ES-I3 (cell line): Measurements from ENCODE around the gene XPO1.
"Not testable (repeated sequence)": the region's sequence is repeated elsewhere in the genome, so short reads cannot be mapped to it uniquely, and the experiment has no call there.

Source experiments
- H3K36me3 ChIP-seq: 2 replicates; pipeline ENCODE4 v1.6.1; 2013; ENCODE audit warnings: mild to moderate bottlenecking, low read length, control low read depth, moderate library complexity; ENCODE audit not compliant: insufficient read depth
- H3K4me1 ChIP-seq: 2 replicates; pipeline ENCODE4 v1.6.1; 2013; ENCODE audit warnings: mild to moderate bottlenecking, control low read depth, low read length; ENCODE audit not compliant: insufficient read depth
- H3K9ac ChIP-seq: 2 replicates; pipeline ENCODE4 v1.6.1; 2013; ENCODE audit warnings: low read depth, mild to moderate bottlenecking, low read length, moderate library complexity
- H3K9me3 ChIP-seq: 2 replicates; pipeline ENCODE4 v1.6.1; 2013; ENCODE audit warnings: mild to moderate bottlenecking, low read length, moderate library complexity; ENCODE audit not compliant: control insufficient read depth, insufficient read depth

XPO1 gene

GRCh38 chr2:61463769-61464475 is 74.2 kb downstream of the XPO1 start:
- Histone ChIP-seq H3K9me3 (no peaks in the 10 kb centered on the region), H3K9ac (no peak overlapping the region), H3K36me3 (no peaks in the 10 kb centered on the region), H3K4me1 (peaks cover 13% of the 10 kb centered on the region)

- Histone ChIP-seq H3K9me3 (no peaks in the 10 kb centered on the region), H3K9ac (no peak overlapping the region), H3K4me1 (peaks cover 13% of the 10 kb centered on the region), H3K36me3 (no peaks in the 10 kb centered on the region)
These were observed 76.8 kb downstream of the XPO1 start for GRCh38 chr2:61461404-61461803.

- Histone ChIP-seq H3K4me1 (peaks cover 8% of the 10 kb centered on the region), H3K36me3 (no peaks in the 10 kb centered on the region), H3K9me3 (no peaks in the 10 kb centered on the region), H3K9ac (no peak overlapping the region)
These were observed 78.0 kb downstream of the XPO1 start for GRCh38 chr2:61460163-61460562.

GRCh38 chr2:61456746-61457420 is 81.3 kb downstream of the XPO1 start:
- Histone ChIP-seq H3K9ac (no peak overlapping the region), H3K36me3 (no peaks in the 10 kb centered on the region), H3K4me1 (no peaks in the 10 kb centered on the region), H3K9me3 (no peaks in the 10 kb centered on the region)

DNA sequence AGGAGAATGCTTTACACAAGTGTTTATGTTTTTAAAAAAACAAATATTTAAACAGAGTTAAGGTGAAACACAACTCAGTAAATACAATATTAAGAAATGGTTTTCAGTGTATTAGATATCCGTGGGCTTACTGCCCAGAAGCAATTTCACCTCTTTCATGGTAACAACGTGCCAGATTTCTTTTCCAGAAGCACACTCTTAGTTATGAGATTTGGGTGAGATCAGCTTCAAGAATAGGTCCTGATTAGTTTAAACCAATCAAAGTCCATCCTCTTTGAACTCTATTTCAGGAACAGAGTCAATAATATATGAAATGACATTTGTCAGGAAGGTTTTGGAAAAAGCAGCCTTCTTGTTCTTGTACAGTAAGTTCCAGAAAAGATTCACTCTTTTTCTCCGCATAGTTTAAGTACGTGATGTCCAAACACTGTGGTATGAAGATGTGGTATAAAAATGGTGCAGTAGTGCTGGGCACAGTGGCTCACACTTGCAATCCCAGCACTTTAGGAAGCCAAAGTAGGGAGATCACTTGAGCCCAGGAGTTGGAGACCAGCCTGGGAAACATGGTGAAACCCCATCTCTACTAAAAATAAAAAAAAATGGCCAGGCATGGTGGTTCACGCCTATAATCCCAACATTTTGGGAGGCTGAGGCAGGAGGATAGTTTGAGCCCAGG is 81.9 kb downstream of the XPO1 start:
- H3K9ac ChIP-seq, result no peak overlapping the region
- no peaks in the 10 kb centered on the region for H3K36me3 ChIP-seq
- no peaks in the 10 kb centered on the region for H3K4me1 ChIP-seq
- no peaks in the 10 kb centered on the region for H3K9me3 ChIP-seq

- not testable (repeated sequence) for H3K36me3 ChIP-seq, H3K9me3 ChIP-seq, H3K9ac ChIP-seq, H3K4me1 ChIP-seq
These were observed 83.2 kb downstream of the XPO1 start for GRCh38 chr2:61454972-61455371.

DNA sequence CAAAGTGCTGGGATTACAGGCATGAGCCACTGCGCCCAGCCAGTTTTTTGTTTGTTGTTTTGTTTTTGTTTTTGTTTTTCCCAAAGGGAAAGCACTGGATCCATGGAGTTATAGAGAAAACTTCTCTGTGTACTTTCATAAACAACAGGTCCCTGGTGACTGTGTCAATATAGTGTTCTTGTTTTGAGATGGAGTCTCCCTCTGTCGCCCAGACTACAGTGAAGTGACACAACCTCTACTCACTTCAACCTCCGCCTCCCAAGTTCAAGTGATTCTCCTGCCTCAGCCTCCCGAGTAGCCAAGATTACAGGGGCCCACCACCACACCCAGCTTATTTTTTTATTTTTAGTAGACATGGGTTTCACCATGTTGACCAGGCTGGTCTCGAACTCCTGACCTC is 83.8 kb downstream of the XPO1 start:
- Histone ChIP-seq H3K9me3 (no peaks in the 10 kb centered on the region), H3K4me1 (no peaks in the 10 kb centered on the region), H3K9ac (no peak overlapping the region), H3K36me3 (no peaks in the 10 kb centered on the region)

DNA sequence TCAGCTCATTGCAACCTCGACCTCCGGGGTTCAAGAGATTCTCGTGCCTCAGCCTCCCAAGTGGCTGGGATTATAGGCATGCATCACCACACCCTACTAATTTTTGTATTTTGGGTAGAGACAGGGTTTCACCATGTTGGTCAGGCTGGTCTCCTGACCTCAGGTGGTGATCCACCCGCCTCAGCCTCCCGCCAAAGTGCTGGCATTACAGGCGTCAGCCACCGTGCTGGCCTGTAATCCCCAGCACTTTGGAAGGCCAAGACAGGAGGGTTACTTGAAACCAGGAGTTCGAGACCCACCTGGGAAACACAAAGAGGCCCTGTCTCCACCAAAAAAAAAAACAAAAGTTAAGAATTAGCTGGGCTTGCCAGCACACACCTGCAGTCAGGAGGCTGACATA is 85.8 kb downstream of the XPO1 start:
- Histone ChIP-seq H3K9me3 (no peaks in the 10 kb centered on the region), H3K36me3 (peaks cover 5% of the 10 kb centered on the region; the same call in 1 of the 2 replicates), H3K9ac (no peak overlapping the region), H3K4me1 (no peaks in the 10 kb centered on the region)

GRCh38 chr2:61451178-61451577 is 87.0 kb downstream of the XPO1 start:
- Histone ChIP-seq H3K36me3 (peaks cover 5% of the 10 kb centered on the region; the same call in 1 of the 2 replicates), H3K9ac (no peak overlapping the region)

GRCh38 chr2:61450144-61450543 is 88.0 kb downstream of the XPO1 start:
- H3K9me3 ChIP-seq, result no peaks in the 10 kb centered on the region
- no peak overlapping the region for H3K9ac ChIP-seq
- H3K4me1 ChIP-seq, result no peaks in the 10 kb centered on the region
- H3K36me3 ChIP-seq, result peaks cover 5% of the 10 kb centered on the region; the same call in 1 of the 2 replicates

More at GRCh38 chr2:61451178-61451577, 87.0 kb downstream of the XPO1 start:
- no peaks in the 10 kb centered on the region for H3K9me3 ChIP-seq
- no peaks in the 10 kb centered on the region for H3K4me1 ChIP-seq

DNA sequence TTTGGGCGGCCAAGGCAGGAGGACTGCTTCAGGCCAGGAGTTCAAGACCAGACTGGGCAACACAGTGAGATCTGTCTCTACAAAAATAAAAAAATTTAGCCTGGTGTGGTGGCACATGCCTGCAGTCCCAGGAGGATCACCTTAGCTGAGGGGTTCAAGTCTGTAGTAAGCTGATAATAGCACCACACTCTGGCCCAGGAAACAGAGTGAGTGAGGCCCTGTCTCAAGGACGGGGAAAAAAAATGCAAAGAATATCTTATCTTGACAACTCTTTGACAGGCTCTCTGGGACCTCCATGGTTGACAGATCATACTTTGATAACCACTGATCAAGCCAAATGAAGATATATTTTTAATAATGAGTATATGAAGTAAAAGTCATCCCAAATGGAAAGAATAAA is 89.9 kb downstream of the XPO1 start:
- Histone ChIP-seq H3K9me3 (no peaks in the 10 kb centered on the region), H3K4me1 (no peaks in the 10 kb centered on the region), H3K36me3 (peaks cover 5% of the 10 kb centered on the region; the same call in 1 of the 2 replicates), H3K9ac (no peak overlapping the region)

- not testable (repeated sequence) for H3K4me1 ChIP-seq, H3K9me3 ChIP-seq, H3K36me3 ChIP-seq, H3K9ac ChIP-seq
These were observed 91.2 kb downstream of the XPO1 start for GRCh38 chr2:61446971-61447370.

GRCh38 chr2:61443342-61444041 is 94.7 kb downstream of the XPO1 start:
- no peak overlapping the region for H3K9ac ChIP-seq
- no peaks in the 10 kb centered on the region for H3K4me1 ChIP-seq
- peaks cover 5% of the 10 kb centered on the region; the same call in 1 of the 2 replicates for H3K36me3 ChIP-seq
- no peaks in the 10 kb centered on the region for H3K9me3 ChIP-seq

DNA sequence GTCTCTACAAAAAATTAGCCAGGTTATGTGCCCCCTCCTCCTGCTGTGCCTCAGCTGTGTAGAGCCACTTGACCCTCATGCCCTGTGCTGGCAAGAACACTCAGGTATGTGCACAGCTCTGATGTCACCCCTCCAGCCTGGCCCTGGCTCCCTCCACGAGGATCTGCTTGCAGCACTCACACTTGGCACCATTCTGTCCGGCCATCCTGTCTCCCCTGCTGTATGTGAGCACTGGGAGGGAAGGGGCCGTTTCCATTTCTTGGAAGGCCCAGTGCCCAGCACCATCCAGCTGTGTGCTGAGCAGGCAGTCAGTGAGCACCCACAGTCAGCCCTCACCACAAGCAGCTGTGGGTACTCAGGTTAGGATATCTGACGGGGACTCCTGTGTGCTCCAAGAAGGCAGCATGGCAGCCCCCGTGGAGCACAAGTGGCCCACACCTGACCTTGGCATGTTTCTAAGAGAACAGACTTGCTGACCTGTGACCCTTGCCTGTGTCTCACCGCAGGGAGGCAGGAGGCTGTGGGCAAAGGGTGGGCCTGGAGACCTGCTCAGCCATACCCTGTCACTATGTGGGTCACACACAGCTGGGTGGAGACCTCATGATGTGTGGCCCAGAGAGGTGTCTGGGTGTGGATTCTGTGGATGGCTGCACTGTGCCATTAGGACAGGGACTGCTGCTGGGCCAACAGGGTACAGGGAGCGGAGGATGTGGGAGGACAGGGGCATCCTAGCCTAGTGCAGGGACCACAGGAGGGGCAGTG is 98.7 kb downstream of the XPO1 start:
- Histone ChIP-seq H3K9ac (no peak overlapping the region), H3K36me3 (no peaks in the 10 kb centered on the region), H3K4me1 (no peaks in the 10 kb centered on the region), H3K9me3 (no peaks in the 10 kb centered on the region)
